KMS-11 (cell line): ENCODE measurements around the gene PNPO.

Experiments used
- H2AFZ ChIP-seq: fragments of 200-600 bp; sonication (generic); 2 replicates; pipeline ENCODE4 v1.6.1; 2016; ENCODE audit warnings: antibody characterized with exemption, mixed run types, low read depth
- H3K27ac ChIP-seq: fragments of 200-600 bp; sonication (generic); 2 replicates; pipeline ENCODE4 v1.6.1; 2016; ENCODE audit warnings: mild to moderate bottlenecking, mixed run types
- H3K27me3 ChIP-seq: fragments of 200-600 bp; sonication (generic); 2 replicates; pipeline ENCODE4 v1.6.1; 2017; ENCODE audit warnings: mild to moderate bottlenecking, low read depth, mixed run types, moderate library complexity; ENCODE audit not compliant: insufficient read depth
- H3K36me3 ChIP-seq: fragments of 200-600 bp; sonication (generic); 2 replicates; pipeline ENCODE4 v1.6.1; 2017; ENCODE audit warnings: mild to moderate bottlenecking, mixed run types; ENCODE audit not compliant: insufficient read depth
- H3K4me1 ChIP-seq: fragments of 200-600 bp; sonication (generic); 2 replicates; pipeline ENCODE4 v1.6.1; 2016; ENCODE audit warnings: mild to moderate bottlenecking, low read depth, mixed run types; ENCODE audit not compliant: poor library complexity, severe bottlenecking
- H3K4me2 ChIP-seq: fragments of 200-600 bp; sonication (generic); 2 replicates; pipeline ENCODE4 v1.7.0; 2016; ENCODE audit warnings: mild to moderate bottlenecking, mixed run types
- H3K4me3 ChIP-seq: fragments of 200-600 bp; sonication (generic); IDR thresholded peaks from 2 replicates; pipeline ENCODE4 v1.6.1; 2017; ENCODE audit warnings: low read depth, low read length, mixed read lengths; ENCODE audit not compliant: insufficient read depth
- H3K79me2 ChIP-seq: fragments of 200-600 bp; sonication (generic); 2 replicates; pipeline ENCODE4 v1.6.1; 2016; ENCODE audit warnings: low read depth, mixed run types; ENCODE audit not compliant: insufficient read depth
- H3K9ac ChIP-seq: fragments of 200-600 bp; sonication (generic); 2 replicates; pipeline ENCODE4 v1.6.1; 2016; ENCODE audit warnings: mild to moderate bottlenecking, mixed run types
- H4K20me1 ChIP-seq: fragments of 200-600 bp; sonication (generic); 2 replicates; pipeline ENCODE4 v1.6.1; 2016; ENCODE audit warnings: mild to moderate bottlenecking, mixed run types; ENCODE audit not compliant: insufficient read depth
- TF ChIP-seq, protein P1 (sequence below): fragments of 200-600 bp; sonication (generic); conservative IDR thresholded peaks from 2 replicates; pipeline ENCODE4 v1.6.1; 2017; ENCODE audit warnings: low read depth, mild to moderate bottlenecking, antibody characterized with exemption, low read length, moderate library complexity, mixed read lengths

PNPO gene

DNA sequence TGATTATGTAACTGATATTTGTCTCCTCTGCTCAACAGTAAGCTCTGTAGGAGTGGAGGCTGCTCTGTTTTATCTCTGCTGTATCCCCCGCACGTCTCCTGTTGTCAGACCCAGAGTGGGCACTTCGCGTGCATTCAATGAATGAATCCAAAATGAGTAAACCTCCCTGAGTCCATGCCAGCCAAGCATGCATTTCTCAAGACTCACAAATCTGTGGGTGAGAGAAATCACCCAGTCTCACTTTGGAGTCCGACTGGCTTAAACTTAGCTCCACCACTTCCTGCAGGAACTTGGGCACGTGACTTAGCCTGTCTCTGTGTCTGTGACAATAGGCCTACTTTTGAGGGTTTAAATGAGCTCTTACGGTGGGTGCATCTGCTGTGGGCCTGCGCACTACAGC lies 3.7 kb downstream of the PNPO start:
- H3K27ac ChIP-seq: no peak overlapping the region

DNA sequence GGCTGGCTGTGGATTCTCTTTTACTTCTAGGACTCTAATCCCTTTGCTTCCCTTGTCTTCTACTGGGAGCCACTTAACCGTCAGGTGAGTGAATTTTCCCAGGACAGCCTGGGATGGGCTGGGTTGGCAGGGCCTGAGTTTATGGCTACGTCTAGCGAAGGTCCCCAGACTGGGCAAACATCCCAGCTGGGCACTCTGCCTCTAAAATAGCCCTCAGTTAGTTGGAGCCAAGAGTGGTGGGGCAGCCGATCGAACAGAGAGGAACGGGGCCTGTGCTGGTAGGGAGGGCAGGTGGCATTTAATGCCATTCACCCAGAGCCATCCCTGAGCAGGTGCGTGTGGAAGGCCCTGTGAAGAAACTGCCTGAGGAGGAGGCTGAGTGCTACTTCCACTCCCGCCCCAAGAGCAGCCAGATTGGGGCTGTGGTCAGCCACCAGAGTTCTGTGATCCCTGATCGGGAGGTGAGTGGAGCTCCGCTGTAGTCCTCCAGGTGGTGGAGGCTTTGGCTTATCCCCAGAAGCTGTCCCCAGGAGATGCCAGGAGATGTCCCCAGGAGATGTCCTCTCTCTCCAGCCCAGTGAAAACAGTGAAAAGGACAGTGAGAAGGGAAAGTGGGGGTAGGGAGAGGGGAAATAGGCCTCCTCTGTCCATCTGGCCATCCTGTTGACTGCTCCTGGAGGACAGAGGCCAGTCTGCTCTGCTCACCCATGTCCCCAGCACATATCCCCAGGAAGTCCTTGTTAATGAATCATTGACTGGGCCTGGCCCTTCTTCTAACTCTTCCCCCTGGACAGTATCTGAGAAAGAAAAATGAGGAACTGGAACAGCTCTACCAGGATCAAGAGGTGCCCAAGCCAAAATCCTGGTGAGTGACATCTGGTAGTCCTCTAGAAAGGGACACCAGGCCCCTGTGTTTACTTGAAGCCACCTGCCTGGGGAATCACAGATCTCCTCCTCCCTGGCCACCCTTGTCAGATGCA lies 4.4 kb downstream of the PNPO start:
- H3K27me3 ChIP-seq: no peaks in the 10 kb centered on the region
- no peak overlapping the region for H2AFZ ChIP-seq
- H3K36me3 ChIP-seq: no peaks in the 10 kb centered on the region; the same call in 1 of the 2 replicates
- H3K9ac ChIP-seq: no peak overlapping the region
- H3K79me2 ChIP-seq: peaks cover 16% of the 10 kb centered on the region; the same call in 1 of the 2 replicates
- TF ChIP-seq, protein P1, sequence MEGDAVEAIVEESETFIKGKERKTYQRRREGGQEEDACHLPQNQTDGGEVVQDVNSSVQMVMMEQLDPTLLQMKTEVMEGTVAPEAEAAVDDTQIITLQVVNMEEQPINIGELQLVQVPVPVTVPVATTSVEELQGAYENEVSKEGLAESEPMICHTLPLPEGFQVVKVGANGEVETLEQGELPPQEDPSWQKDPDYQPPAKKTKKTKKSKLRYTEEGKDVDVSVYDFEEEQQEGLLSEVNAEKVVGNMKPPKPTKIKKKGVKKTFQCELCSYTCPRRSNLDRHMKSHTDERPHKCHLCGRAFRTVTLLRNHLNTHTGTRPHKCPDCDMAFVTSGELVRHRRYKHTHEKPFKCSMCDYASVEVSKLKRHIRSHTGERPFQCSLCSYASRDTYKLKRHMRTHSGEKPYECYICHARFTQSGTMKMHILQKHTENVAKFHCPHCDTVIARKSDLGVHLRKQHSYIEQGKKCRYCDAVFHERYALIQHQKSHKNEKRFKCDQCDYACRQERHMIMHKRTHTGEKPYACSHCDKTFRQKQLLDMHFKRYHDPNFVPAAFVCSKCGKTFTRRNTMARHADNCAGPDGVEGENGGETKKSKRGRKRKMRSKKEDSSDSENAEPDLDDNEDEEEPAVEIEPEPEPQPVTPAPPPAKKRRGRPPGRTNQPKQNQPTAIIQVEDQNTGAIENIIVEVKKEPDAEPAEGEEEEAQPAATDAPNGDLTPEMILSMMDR: no peak
- no peak overlapping the region for H3K4me2 ChIP-seq
- no peak overlapping the region for H3K27ac ChIP-seq
- H3K4me3 ChIP-seq: no peak overlapping the region
- peaks cover 48% of the 10 kb centered on the region for H3K4me1 ChIP-seq
- no peaks in the 10 kb centered on the region for H4K20me1 ChIP-seq

More for the DNA sequence above, 3.7 kb downstream of the PNPO start:
- H4K20me1 ChIP-seq: no peaks in the 10 kb centered on the region
- H3K4me3 ChIP-seq: no peak overlapping the region
- no peaks in the 10 kb centered on the region; the same call in 1 of the 2 replicates for H3K36me3 ChIP-seq
- no peak overlapping the region for H3K9ac ChIP-seq
- H3K4me1 ChIP-seq: peaks cover 49% of the 10 kb centered on the region
- TF ChIP-seq, protein P1: no peak
- peaks cover 16% of the 10 kb centered on the region; the same call in 1 of the 2 replicates for H3K79me2 ChIP-seq
- H3K4me2 ChIP-seq: no peak overlapping the region
- no peaks in the 10 kb centered on the region for H3K27me3 ChIP-seq
- H2AFZ ChIP-seq: no peak overlapping the region

DNA sequence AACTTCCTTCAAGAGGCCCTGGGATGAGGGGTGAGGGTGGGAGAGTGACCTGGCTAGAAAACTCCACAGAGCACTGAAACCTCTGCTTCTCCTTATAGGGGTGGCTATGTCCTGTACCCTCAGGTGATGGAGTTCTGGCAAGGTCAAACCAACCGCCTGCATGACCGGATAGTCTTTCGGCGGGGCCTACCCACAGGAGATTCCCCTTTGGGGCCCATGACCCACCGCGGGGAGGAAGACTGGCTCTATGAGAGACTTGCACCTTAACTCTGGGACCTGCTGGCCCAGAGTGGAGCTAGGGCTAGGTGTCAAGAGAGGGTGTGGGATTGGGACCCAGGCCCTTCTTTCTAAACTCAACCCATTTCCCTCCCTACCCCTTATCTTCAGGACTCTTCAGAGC lies 5.1 kb downstream of the PNPO start:
- no peaks in the 10 kb centered on the region for H4K20me1 ChIP-seq
- H3K27me3 ChIP-seq: no peaks in the 10 kb centered on the region
- TF ChIP-seq, protein P1: no peak
- no peak overlapping the region for H2AFZ ChIP-seq
- H3K27ac ChIP-seq: no peak overlapping the region
- H3K79me2 ChIP-seq: peaks cover 16% of the 10 kb centered on the region; the same call in 1 of the 2 replicates
- peaks cover 44% of the 10 kb centered on the region for H3K4me1 ChIP-seq
- no peak overlapping the region for H3K4me2 ChIP-seq
- H3K36me3 ChIP-seq: no peaks in the 10 kb centered on the region; the same call in 1 of the 2 replicates
- no peak overlapping the region for H3K4me3 ChIP-seq
- no peak overlapping the region for H3K9ac ChIP-seq

DNA sequence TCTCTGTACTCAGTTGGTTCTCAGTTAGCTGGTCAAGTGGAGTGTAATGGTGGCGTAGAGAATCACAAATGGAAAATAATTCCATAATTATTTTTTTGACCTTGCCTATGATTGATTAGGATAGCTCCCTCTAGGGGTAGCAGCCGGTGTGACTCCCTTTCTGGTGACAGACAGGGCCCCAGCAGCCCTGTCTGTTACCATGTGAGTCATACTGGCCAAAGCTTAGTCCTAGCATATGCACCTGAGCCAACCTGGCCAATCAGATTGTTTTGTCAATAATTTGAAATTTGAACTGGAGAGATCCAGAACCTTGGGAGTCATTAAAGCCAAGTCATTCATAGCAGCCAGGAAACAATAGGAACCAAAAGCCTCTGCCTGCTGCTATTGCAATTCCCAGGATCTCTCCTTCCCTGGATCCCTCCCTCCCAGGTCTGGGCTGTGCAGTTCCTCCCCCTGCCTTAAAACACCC lies 5.6 kb downstream of the PNPO start:
- H4K20me1 ChIP-seq: no peaks in the 10 kb centered on the region
- no peaks in the 10 kb centered on the region; the same call in 1 of the 2 replicates for H3K36me3 ChIP-seq
- H3K4me2 ChIP-seq: no peak overlapping the region
- TF ChIP-seq, protein P1: peak; percentile 90
- H2AFZ ChIP-seq: no peak overlapping the region
- H3K4me1 ChIP-seq: peaks cover 44% of the 10 kb centered on the region
- H3K4me3 ChIP-seq: no peak overlapping the region
- H3K27ac ChIP-seq: no peak overlapping the region
- H3K9ac ChIP-seq: no peak overlapping the region
- no peaks in the 10 kb centered on the region for H3K27me3 ChIP-seq
- peaks cover 12% of the 10 kb centered on the region; the same call in 1 of the 2 replicates for H3K79me2 ChIP-seq
